Hepatic stellate cell (primary cell): ENCODE data around the gene PIWIL1.

ENCODE experiments used
- DNase-seq: peaks from one replicate; pipeline ENCODE4 v3.0.0; 2011; ENCODE audit warnings: low spot score

PIWIL1 gene

DNA sequence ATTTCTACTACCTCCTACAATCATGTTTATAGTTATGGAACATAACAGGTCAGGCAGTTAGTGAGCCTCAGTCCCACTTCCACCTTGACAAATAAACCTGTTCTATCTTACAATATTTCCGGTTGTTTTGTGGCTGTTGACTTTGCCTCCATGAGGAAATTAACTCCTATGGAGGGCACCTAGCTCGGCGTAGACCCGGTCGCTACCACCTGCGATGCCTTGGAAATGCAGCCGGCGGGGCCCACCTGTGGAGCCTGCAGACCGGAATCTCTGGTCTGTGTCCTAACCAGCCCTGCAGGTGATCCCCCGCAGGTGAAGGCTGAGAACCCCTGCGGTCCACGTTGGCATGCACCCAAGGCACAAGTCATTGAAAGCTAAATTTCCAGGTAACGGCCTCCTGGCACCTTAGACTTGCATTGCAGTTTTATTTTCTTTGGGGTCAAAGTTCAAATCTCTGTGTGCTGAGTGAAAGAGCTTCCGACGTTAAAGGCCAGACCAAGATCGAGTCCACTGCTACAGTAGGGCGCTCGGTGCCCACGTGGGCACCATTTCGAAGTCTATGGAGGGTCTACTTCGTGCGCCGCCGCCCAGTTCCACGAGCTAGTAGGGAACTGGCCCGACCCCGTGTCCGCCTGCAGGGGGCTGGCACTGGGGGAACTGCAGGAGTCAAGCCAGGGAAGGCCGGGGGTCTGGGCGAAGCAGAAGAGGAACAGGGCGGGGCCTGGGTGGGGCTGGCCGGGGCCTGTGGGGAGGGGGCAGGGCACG lies 782 bp upstream of the PIWIL1 start:
- DNase-seq: no peak

DNA sequence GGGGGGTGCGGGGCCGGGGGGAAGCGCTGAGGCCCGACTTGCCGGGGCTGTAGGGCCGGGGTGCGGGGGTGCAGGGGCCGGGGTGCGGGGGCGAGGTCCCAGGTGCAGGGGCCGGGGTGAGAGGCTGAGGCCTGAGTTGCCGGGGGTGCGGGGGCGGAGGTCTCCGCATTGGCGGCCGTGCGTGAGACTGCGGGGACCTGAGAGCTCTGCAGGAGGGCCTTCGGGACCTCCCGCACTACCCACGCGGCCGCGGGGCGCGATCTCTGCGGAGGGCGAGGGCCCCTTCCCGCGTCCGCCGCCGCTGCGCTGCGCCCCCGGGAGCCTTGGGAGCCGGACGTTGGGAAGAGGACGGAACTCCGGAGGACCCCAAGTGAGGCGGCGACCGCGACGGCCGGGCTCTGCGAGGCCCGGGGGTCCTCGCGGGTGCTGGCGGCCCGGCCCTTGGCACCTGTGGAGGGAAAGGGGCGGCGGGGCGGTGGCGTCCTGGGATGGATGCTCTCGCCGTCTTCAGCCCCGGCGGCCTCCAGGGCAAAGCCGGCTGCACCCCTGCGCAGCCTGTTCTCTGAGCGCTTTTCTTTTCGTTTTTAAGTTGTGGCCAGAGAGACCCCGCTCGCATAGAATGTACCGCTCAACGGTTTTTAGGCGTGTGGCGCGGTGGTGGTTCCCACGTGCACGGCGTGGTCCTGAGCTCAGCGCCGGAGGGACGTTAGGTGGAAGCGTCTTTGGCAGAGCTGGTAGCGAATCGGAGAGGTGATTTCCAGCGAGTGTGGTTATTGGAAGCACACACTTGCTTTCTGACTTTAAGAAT lies 1.3 kb downstream of the PIWIL1 start:
- no peak for DNase-seq

DNA sequence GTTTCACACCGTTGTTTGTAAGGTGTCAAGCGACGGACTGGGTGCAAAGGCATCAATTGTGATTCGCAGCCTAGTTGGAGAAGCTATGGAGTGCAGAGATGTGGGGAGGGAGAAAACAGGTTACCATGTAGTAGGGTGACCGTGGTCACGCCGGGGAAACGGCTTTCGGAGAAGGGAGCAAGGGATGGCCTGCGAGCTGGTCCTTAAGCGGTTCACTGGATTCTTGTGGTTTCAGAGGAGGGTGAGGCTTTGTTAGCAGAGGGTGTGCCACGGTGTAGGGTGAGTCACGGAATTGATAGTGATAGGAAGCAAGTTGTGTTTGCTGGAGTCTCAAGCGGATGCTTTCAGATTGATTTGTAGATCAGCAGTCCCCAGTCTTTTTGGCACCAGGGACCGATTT lies 2.3 kb downstream of the PIWIL1 start:
- no peak for DNase-seq

DNA sequence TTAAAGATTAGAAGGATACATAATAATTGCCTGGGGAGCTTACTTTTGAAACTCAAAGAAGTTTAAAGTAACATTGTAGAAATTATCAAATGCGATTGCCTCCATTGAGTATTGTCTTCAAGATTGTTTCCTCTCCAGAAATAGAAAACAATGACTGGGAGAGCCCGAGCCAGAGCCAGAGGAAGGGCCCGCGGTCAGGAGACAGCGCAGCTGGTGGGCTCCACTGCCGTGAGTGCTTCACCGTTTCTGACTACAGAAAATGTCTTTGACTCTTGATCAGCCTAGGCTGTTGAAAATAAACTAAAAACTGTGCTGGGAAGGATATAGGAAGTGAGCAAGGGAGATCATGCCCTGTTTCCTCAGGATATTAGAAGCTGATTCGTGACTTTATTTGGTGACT lies 4.8 kb downstream of the PIWIL1 start:
- no peak for DNase-seq

DNA sequence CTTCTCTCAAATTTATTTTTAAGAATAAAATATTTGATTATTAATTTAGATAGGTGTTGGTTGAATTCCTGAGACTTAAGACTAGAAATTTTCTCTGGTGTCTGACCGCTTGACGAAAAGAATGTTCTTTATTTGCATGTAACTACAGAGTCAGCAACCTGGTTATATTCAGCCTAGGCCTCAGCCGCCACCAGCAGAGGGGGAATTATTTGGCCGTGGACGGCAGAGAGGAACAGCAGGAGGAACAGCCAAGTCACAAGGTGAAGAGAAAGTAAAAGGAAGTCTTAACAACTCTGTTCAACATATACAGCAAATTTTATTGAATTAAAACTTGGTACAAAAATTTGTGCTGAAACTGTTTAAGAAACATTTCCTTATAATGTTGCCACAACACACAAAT lies 5.2 kb downstream of the PIWIL1 start:
- DNase-seq: no peak

- no peak for DNase-seq
These were observed 6.8 kb downstream of the PIWIL1 start for GRCh38 chr12:130344529-130344928.

DNA sequence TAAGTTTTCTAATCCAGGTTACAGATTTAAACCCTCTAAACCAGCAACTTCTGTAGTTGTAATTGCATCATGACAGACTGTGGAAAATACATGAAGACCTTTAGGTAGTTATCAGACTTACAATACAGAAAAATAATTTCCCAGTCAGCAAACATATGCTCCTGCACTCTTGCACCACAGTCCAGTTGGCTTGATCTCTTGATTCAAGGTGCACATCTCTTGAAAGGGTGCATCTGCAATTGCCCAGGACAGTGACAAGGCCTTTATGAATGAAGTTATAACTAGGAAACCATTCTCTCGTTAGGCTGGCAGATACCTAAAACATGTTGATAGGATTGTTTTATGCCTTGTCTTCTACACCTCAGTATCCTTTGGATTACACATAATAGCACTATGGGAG lies 7.6 kb downstream of the PIWIL1 start:
- DNase-seq: no peak

DNA sequence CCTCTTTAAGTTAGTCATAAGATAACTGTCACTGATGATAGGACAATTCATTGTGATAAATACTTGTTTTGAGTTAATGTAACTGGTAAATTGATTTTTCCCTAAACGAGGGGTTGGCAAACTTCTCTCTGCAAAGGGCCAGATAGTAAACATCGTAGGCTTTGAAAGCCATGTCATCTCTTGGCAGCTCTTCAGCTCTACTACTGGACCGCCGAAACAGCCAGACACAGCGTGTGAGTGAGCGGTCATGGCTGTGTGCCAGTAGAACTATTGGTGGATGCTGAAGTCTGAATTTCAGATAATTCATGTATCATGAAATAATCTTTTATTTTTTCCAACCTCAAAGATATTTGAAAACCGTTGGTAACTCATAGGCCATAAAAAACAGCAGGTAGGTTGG lies 9.9 kb downstream of the PIWIL1 start:
- DNase-seq: no peak

DNA sequence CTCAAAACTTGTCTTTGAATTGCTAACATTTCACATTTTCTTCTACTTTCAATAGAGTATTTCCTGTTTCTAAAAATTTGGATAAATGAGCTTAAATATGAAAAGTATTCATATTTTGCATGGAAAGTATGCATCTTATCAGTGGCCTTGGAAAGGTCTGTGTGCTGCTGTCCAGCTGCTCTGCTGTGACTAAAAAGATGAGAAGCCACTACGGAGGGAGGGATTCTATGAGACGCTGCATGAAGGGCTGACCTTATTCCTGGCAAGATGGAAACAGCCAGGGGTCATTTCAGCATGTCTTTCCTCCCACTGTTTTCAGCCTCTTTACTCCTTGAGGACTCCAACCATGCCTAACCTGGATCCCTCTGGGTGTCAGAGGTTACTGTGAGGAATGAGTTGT lies 13.0 kb downstream of the PIWIL1 start:
- no peak for DNase-seq

DNA sequence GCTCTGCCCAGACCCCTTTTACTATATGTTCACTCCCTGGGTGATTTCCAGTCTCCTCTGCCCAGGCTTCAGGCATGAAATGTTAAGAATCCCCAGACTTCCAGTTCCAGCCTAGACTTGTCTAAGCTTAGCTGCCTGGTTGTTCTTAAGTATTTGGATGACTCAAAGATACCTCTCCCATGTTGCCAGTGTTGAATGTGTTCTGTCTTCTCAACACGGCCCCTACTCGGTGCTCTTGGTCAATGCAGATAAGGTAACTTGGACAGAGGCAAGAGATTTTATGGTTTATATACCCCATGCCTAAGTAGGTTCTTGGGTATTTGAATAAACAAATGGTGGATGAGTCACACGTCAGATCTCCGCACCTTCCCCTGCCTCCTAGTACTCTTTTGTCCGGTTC lies 13.6 kb downstream of the PIWIL1 start:
- no peak for DNase-seq

DNA sequence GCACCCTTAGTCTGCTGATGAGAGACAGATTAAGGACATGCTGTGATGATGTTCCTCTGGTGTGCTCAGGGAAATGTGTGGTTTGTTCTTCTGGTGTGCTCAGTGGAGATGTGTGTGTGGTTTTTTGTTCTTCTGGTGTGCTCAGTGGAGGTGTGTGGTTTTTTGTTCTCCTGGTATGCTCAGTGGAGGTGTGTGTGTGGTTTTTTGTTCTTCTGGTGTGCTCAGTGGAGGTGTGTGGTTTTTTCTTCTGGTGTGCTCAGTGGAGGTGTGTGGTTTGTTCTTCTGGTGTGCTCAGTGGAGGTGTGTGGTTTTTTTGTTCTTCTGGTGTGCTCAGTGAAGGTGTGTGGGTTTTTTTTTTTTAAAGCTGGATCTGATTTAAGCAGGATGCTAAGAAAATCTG lies 15.4 kb downstream of the PIWIL1 start:
- DNase-seq: no peak

GRCh38 chr12:130354407-130354806 lies 16.7 kb downstream of the PIWIL1 start:
- DNase-seq: no peak

GRCh38 chr12:130356222-130356621 lies 18.5 kb downstream of the PIWIL1 start:
- no peak for DNase-seq

DNA sequence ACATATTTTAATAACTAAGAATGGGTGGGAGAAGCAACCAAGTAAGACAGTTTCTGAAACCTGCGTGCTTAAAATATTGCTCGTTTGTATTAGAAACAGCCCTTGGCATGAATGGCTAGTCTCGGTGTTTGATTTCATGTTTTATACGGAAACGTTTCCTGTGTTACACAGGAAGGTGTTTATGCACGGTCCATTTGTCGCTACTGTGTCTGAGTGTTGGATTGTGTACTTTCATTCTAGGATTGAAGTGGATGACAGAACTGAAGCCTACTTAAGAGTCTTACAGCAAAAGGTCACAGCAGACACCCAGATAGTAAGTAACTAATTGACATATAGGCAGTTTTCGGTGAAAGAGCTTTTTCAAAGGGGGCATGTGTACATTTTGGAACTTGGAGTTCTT lies 19.6 kb downstream of the PIWIL1 start:
- DNase-seq: no peak

- no peak for DNase-seq
These were observed 20.1 kb downstream of the PIWIL1 start for GRCh38 chr12:130357729-130358330.

- DNase-seq: no peak
These were observed 24.4 kb downstream of the PIWIL1 start for GRCh38 chr12:130362060-130362459.

- no peak for DNase-seq
These were observed 26.9 kb downstream of the PIWIL1 start for GRCh38 chr12:130364578-130364977.

DNA sequence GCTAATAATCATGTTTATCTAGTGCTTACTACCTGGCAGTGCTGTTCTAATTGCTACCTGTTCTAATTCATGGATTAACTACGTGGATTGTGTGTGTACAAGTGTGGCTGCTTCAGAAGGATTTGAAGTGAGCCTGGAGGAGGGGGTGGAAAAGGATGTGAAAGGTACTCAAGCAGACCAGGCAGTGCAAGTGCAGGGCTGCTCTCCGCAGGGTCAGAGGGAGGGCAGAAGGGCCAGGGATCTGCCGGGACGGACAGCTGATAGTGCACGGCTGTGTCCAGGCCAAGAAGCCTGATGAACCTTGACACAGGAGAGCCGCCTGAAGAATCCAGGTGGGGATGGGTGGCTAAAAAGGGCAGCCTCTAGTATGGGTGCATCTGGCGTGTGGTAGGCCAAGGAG lies 28.5 kb downstream of the PIWIL1 start:
- DNase-seq: no peak

GRCh38 chr12:130367003-130367402 lies 29.3 kb downstream of the PIWIL1 start:
- DNase-seq: no peak

DNA sequence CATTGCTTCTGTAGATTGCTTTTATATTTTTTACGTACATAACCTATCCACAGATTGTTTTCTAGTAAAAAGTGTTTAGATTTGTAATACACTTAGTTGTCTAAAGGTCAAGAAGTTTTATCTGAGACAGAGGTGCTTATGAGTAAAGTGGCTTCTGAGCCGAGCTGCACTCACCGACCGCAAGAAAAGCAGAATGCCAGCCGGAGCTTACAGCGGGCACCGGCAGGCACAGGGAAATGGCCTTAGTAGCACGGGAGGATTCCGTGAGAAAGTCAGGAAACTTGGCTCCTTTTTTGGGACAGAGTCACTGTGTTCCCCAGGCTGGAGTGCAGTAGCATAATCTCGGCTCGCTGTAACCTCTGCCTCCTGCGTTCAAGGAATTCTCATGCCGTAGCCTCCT lies 29.8 kb downstream of the PIWIL1 start:
- no peak for DNase-seq

DNA sequence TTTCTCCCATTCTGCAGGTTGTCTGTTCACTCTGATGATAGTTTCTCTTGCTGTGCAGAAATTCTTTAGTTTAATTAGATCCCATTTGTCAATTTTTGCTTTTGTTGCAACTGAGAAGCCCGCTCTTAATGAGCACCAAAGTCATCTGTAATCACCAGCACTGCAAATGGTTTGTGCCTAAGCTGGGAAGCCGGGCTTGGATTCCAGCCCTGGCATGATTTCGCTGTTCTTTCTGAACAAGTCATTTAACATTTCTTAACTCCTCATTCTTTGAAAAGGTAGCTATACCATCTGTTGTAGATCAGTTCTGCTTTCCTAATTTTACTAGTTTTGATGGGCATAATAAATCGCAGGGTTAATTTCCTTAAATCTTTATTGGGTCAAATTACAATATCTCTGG lies 32.1 kb downstream of the PIWIL1 start:
- DNase-seq: no peak

DNA sequence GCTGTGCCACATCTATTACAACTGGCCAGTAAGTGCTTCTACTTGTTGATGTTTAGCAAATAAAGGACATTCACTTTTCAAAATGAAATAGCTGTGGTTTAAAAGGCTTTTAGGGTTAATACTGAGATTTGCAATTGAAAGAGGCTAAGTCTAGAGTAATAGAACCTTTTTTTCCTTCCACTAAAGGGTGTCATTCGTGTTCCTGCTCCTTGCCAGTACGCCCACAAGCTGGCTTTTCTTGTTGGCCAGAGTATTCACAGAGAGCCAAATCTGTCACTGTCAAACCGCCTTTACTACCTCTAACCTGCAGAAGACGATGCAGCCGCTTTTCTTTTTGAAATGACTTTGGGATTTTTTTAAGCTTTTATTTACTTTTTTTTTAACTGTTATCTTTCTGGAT lies 33.6 kb downstream of the PIWIL1 start:
- DNase-seq: no peak

DNA sequence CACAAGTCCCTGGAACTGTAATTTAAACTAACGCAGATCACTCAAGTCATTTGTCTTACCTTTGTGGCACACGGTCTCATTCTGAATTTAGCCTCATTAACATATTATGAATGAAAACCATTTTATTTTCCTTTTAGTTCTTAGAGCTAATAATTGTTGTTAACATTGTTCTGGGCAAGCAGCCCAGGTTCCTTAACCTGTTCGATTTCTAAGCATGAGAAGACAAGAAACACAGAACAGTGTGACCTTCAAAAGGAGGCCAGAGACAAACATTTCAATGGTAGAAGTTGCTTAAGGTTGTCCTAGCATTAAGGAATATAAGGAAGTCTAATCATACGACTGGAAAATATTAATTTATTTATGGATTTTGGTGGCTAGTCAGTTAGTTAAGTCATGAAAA lies 35.2 kb downstream of the PIWIL1 start:
- no peak for DNase-seq
